ENCODE results near the gene SLC45A1.

The SLC45A1 gene

GRCh38 chr1:8363186-8363766 is 45.4 kb downstream of the SLC45A1 start:
- Mint-ChIP-seq H3K27ac (peak overlapping the region; percentile 78), H3K4me3 (no peak overlapping the region), H3K9me3 (no peaks in the 10 kb centered on the region), H3K4me1 (no peaks in the 10 kb centered on the region), H3K36me3 (peaks cover 67% of the 10 kb centered on the region)
- DNase-seq (ENCODE audit: low spot score in 2 of 2) (no peak), ATAC-seq (no peak)

GRCh38 chr1:8363767-8364301 is 45.9 kb downstream of the SLC45A1 start:
- DNase-seq (ENCODE audit: low spot score in 2 of 2) (no peak), ATAC-seq (no peak)
- Mint-ChIP-seq H3K4me3 (no peak overlapping the region), H3K36me3 (peaks cover 64% of the 10 kb centered on the region), H3K4me1 (no peaks in the 10 kb centered on the region), H3K9me3 (no peaks in the 10 kb centered on the region), H3K27ac (peak overlapping the region; percentile 78)

- Mint-ChIP-seq H3K4me3 (no peak overlapping the region), H3K9me3 (no peaks in the 10 kb centered on the region), H3K36me3 (peaks cover 61% of the 10 kb centered on the region), H3K4me1 (peaks cover 6% of the 10 kb centered on the region), H3K27ac (no peak overlapping the region)
- DNase-seq (ENCODE audit: low spot score in 2 of 2) (no peak), ATAC-seq (no peak)
Measured at GRCh38 chr1:8364528-8365442, 46.9 kb downstream of the SLC45A1 start.

GRCh38 chr1:8365661-8366362 is 47.9 kb downstream of the SLC45A1 start:
- DNase-seq (ENCODE audit: low spot score in 2 of 2), result no peak
- H3K9me3 Mint-ChIP-seq, result no peaks in the 10 kb centered on the region
- H3K4me1 Mint-ChIP-seq, result peaks cover 16% of the 10 kb centered on the region
- ATAC-seq, result no peak
- H3K36me3 Mint-ChIP-seq, result peaks cover 64% of the 10 kb centered on the region
- peak overlapping the region; percentile 38 for H3K27ac Mint-ChIP-seq
- H3K4me3 Mint-ChIP-seq, result no peak overlapping the region

GRCh38 chr1:8367571-8368194 is 49.8 kb downstream of the SLC45A1 start:
- Mint-ChIP-seq H3K4me3 (no peak overlapping the region), H3K9me3 (no peaks in the 10 kb centered on the region), H3K4me1 (peaks cover 30% of the 10 kb centered on the region), H3K36me3 (peaks cover 46% of the 10 kb centered on the region), H3K27ac (peak overlapping the region; percentile 38)
- DNase-seq (ENCODE audit: low spot score in 2 of 2) (no peak), ATAC-seq (no peak)

- no peak overlapping the region for H3K4me3 Mint-ChIP-seq
- H3K4me1 Mint-ChIP-seq, result peaks cover 34% of the 10 kb centered on the region
- DNase-seq (ENCODE audit: low spot score in 2 of 2) (no peak), ATAC-seq (no peak)
- peak overlapping the region; percentile 40 for H3K27ac Mint-ChIP-seq
- H3K36me3 Mint-ChIP-seq, result peaks cover 36% of the 10 kb centered on the region
- no peaks in the 10 kb centered on the region for H3K9me3 Mint-ChIP-seq
Measured at GRCh38 chr1:8368956-8369639, 51.2 kb downstream of the SLC45A1 start.

GRCh38 chr1:8370046-8370881 is 52.4 kb downstream of the SLC45A1 start:
- no peak overlapping the region for H3K4me3 Mint-ChIP-seq
- DNase-seq (ENCODE audit: low spot score in 2 of 2) (no peak), ATAC-seq (no peak)
- peaks cover 32% of the 10 kb centered on the region for H3K36me3 Mint-ChIP-seq
- H3K27ac Mint-ChIP-seq, result peak overlapping the region; percentile 40
- H3K4me1 Mint-ChIP-seq, result peaks cover 45% of the 10 kb centered on the region
- no peaks in the 10 kb centered on the region for H3K9me3 Mint-ChIP-seq

- no peak overlapping the region for H3K4me3 Mint-ChIP-seq
- H3K36me3 Mint-ChIP-seq, result peaks cover 26% of the 10 kb centered on the region
- H3K27ac Mint-ChIP-seq, result peak overlapping the region; percentile 40
- no peaks in the 10 kb centered on the region for H3K9me3 Mint-ChIP-seq
- ATAC-seq, result no peak
- peaks cover 46% of the 10 kb centered on the region for H3K4me1 Mint-ChIP-seq
- no peak for DNase-seq (ENCODE audit: low spot score in 2 of 2)
Measured at GRCh38 chr1:8370905-8371315, 53.0 kb downstream of the SLC45A1 start.

- ATAC-seq, result no peak
- Mint-ChIP-seq H3K4me3 (no peak overlapping the region), H3K4me1 (peaks cover 52% of the 10 kb centered on the region), H3K9me3 (no peaks in the 10 kb centered on the region), H3K36me3 (peaks cover 22% of the 10 kb centered on the region), H3K27ac (peak overlapping the region; percentile 41)
- no peak for DNase-seq (ENCODE audit: low spot score in 2 of 2)
Measured at GRCh38 chr1:8371372-8371991, 53.6 kb downstream of the SLC45A1 start.

GRCh38 chr1:8373125-8373524 is 55.2 kb downstream of the SLC45A1 start:
- peaks cover 62% of the 10 kb centered on the region for H3K4me1 Mint-ChIP-seq
- ATAC-seq, result no peak

GRCh38 chr1:8373581-8374241 is 55.8 kb downstream of the SLC45A1 start:
- ATAC-seq (no peak), DNase-seq (ENCODE audit: low spot score in 2 of 2) (no peak)
- Mint-ChIP-seq H3K4me1 (peaks cover 68% of the 10 kb centered on the region), H3K27ac (peak overlapping the region; percentile 87), H3K36me3 (peaks cover 16% of the 10 kb centered on the region), H3K4me3 (no peak overlapping the region), H3K9me3 (no peaks in the 10 kb centered on the region)

More at GRCh38 chr1:8373125-8373524, 55.2 kb downstream of the SLC45A1 start:
- no peak for DNase-seq (ENCODE audit: low spot score in 2 of 2)
- no peaks in the 10 kb centered on the region for H3K9me3 Mint-ChIP-seq
- H3K4me3 Mint-ChIP-seq, result no peak overlapping the region
- peaks cover 20% of the 10 kb centered on the region for H3K36me3 Mint-ChIP-seq
- H3K27ac Mint-ChIP-seq, result no peak overlapping the region

- no peak overlapping the region for H3K4me3 Mint-ChIP-seq
- no peaks in the 10 kb centered on the region for H3K9me3 Mint-ChIP-seq
- ATAC-seq, result no peak
- H3K36me3 Mint-ChIP-seq, result peaks cover 11% of the 10 kb centered on the region
- no peak for DNase-seq (ENCODE audit: low spot score in 2 of 2)
- peaks cover 73% of the 10 kb centered on the region for H3K4me1 Mint-ChIP-seq
- H3K27ac Mint-ChIP-seq, result peak overlapping the region; percentile 87
Measured at GRCh38 chr1:8374356-8374755, 56.4 kb downstream of the SLC45A1 start.

GRCh38 chr1:8374812-8375211 is 56.9 kb downstream of the SLC45A1 start:
- peaks cover 72% of the 10 kb centered on the region for H3K4me1 Mint-ChIP-seq
- H3K4me3 Mint-ChIP-seq, result no peak overlapping the region
- H3K9me3 Mint-ChIP-seq, result no peaks in the 10 kb centered on the region
- H3K27ac Mint-ChIP-seq, result peak overlapping the region; percentile 87
- no peak for ATAC-seq
- DNase-seq (ENCODE audit: low spot score in 2 of 2), result no peak
- peaks cover 11% of the 10 kb centered on the region for H3K36me3 Mint-ChIP-seq
